ENCODE results near the gene IGFL1.
"Not testable (repeated sequence)": the region's sequence is repeated elsewhere in the genome, so short reads cannot be mapped to it uniquely, and the experiment has no call there.

The IGFL1 gene

GRCh38 chr19:46229442-46229841 is at the start of gene IGFL1:
Gene IGFL1 (plus strand): TSS chr19:46229742. CDS start chr19:46229775, 33 bp downstream.
- no peak for DNase-seq

GRCh38 chr19:46180701-46181387 is 48.7 kb upstream of the IGFL1 start:
- no peak for DNase-seq

GRCh38 chr19:46181388-46181779 is 48.2 kb upstream of the IGFL1 start:
- no peak for DNase-seq

- no peak for DNase-seq
Measured at GRCh38 chr19:46182476-46182875, 47.1 kb upstream of the IGFL1 start.

GRCh38 chr19:46184775-46185710 is 44.5 kb upstream of the IGFL1 start:
- DNase-seq, result not testable (repeated sequence)

- no peak for DNase-seq
Measured at GRCh38 chr19:46186101-46186716, 43.3 kb upstream of the IGFL1 start.

- no peak for DNase-seq
Measured at GRCh38 chr19:46186717-46187101, 42.8 kb upstream of the IGFL1 start.

GRCh38 chr19:46189971-46190888 is 39.3 kb upstream of the IGFL1 start:
- no peak for DNase-seq

GRCh38 chr19:46191356-46191755 is 38.2 kb upstream of the IGFL1 start:
- no peak for DNase-seq

- no peak for DNase-seq
Measured at GRCh38 chr19:46191972-46192371, 37.6 kb upstream of the IGFL1 start.

GRCh38 chr19:46192626-46192991 is 36.9 kb upstream of the IGFL1 start:
- not testable (repeated sequence) for DNase-seq

- DNase-seq, result no peak
Measured at GRCh38 chr19:46192992-46193650, 36.4 kb upstream of the IGFL1 start.

GRCh38 chr19:46193678-46194077 is 35.9 kb upstream of the IGFL1 start:
- no peak for DNase-seq

GRCh38 chr19:46195104-46195503 is 34.4 kb upstream of the IGFL1 start:
- DNase-seq, result no peak

GRCh38 chr19:46195919-46196318 is 33.6 kb upstream of the IGFL1 start:
- DNase-seq, result not testable (repeated sequence)

GRCh38 chr19:46196410-46197124 is 33.0 kb upstream of the IGFL1 start:
- DNase-seq, result no peak

GRCh38 chr19:46197314-46198070 is 32.0 kb upstream of the IGFL1 start:
- no peak for DNase-seq

GRCh38 chr19:46198756-46199155 is 30.8 kb upstream of the IGFL1 start:
- no peak for DNase-seq

- no peak for DNase-seq
Measured at GRCh38 chr19:46201454-46202310, 27.9 kb upstream of the IGFL1 start.

GRCh38 chr19:46202426-46202825 is 27.1 kb upstream of the IGFL1 start:
- DNase-seq, result no peak
